Measurements from ENCODE around the gene PARD6G.
A peak's percentile ranks its signal among the peaks of the same experiment; 100 is the strongest.

The PARD6G gene

DNA sequence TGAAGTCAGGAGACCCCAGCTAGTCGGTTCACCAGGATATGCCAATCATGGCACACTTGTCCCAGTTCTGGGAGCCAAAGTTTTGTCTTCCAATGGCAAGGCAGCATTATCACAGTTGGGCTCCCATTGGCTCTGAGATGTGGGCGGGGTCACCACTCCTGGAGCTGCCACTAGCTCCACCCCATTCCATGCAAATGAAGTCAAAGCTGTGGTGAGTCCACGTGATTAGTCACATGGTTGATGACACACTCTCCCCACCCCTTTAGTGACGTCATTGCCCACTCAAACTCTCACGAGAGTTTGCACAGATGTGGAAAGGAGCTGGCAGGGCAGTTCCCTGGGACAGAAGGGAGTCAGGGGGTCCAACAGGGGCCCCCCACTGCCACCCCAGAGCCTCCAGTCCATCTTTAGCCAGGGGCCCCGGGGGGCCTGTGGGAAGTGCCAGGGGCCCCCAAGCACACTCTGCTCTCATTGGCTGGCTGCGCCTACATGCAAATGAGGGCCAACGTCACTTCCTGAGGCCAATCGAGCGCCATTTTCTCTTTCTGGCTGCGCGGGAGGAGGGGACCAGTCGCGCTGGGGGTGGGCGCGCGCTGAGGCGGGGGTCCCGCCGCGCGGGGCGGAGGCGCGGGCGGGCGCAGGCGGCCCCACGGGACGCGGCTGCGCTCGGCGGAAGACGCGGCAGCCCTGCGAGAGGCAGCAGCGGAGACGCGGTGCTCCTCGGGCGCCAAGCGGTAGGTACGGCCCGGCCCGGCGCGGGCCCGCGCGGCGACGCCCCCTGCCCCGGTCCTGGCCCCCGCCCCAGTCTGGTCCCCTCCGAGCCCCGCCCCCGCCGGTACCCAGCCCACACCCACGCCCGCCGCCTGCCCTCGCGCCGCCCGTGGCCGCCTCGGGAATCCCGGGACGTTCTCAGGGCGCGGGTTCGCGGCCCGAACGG lies 138.3 kb downstream of the PARD6G start, which contains the start of gene ADNP2:
Gene ADNP2, plus strand, starts transcription at position 524 of the 937 bp plus-strand sequence. CDS start 8,281 bp downstream, outside the sequence.
- DNase-seq (ENCODE audit: low read depth in 2 of 3, low spot score in 1 of 3): peak; percentile 74 to 91 (median 89)

- no peak for DNase-seq (ENCODE audit: low read depth in 2 of 3, low spot score in 1 of 3)
These were observed 139.2 kb downstream of the PARD6G start for GRCh38 chr18:80108121-80108536.

- no peak for DNase-seq (ENCODE audit: low read depth in 2 of 3, low spot score in 1 of 3)
These were observed 139.9 kb downstream of the PARD6G start for GRCh38 chr18:80107426-80107825.

All from stimulated activated CD4-positive, alpha-beta T cell treated with anti-CD3 and anti-CD28 coated beads, Interleukin-12 subunit alpha, Interleukin-12 subunit beta, amount 100 ng/mL, for 48 hours (primary cell).